Left renal cortex interstitium (tissue), 4 donors: ENCODE data around the gene GOLGA8A. TPM values are rescaled to one million over a fixed set of nuclear protein-coding genes. Genes with fewer than 3 reads are reported as not detected.
"Not testable (repeated sequence)": the region's sequence is repeated elsewhere in the genome, so short reads cannot be mapped to it uniquely, and the experiment has no call there.

Experiments used
- DNase-seq, 4 donors: peaks; one replicate each; pipeline ENCODE4 v3.0.0-alpha.2; 2013; ENCODE audit warnings: low read depth in 4 of 4, low spot score in 2 of 4, missing footprints in 1 of 4
- polyA plus RNA-seq, 4 donors: library from polyadenylated mRNA; unstranded; fragments of 120-200 nt; gene quantifications; one replicate each; pipeline ENCODE4 v1.2.1, GENCODE V29; 2013; ENCODE audit not compliant: insufficient read length in 4 of 4

GOLGA8A gene
- polyA plus RNA-seq, 4 donors: 35.5 to 237 (median 84.1) TPM

DNA sequence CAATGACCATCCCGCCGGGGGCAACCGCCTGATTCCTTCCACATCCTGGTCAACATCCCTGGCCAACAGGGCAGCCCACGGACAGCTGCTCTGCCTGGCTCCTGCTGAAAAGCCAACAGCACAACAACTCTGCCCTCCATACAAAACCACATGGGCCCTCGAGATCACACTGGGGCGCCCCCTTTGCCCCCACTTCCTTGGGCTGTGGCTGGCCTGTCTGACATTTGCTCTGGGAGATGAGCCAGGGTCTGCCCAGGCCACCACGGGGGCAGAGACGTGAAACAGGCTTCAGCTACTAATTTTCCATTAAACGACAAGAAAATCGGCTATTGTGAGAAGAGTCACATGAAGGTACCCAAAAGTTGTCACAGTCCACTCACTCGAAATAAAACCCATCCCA, 16.7 kb downstream of the GOLGA8A start:
- not testable (repeated sequence) for DNase-seq

DNA sequence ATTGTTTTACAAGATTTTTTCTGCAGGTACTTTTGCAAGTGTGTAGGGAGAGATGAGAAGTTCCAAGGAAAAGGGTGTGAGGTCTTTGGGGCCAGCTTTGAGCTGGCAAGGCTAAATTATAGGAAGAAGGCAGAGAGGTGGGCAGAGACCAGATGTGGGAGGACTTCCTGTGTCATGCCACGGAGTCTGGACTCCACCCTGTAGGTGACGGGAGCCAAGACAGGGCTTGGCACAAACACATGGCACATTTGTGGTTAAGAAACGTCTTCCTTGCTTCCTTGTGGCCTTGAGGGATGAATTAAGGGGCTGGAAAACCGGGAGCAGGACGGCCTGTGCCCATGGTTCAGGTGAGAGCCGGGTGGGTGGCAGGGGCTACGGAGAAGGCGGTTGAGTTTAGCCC, 19.2 kb downstream of the GOLGA8A start:
- not testable (repeated sequence) for DNase-seq

DNA sequence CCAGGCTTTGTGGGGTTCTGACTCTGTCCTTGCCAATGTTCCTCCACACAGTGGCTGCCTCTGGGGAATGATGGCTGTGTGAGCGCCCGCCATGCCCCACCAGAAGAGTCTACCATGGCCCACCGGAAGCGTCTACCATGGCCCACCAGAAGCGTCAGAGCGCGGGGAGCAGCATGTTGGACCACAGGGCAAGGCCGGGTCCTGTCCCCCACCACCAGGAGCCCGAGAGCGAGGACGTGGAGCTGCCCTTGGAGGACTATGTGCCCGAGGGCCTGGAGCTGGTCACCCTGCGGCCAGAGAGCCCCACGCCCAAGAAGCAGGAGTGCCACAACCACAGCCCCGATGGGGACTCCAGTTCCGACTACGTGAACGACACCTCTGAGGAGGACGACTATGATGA, 28.1 kb downstream of the GOLGA8A start:
- DNase-seq: not testable (repeated sequence)

DNA sequence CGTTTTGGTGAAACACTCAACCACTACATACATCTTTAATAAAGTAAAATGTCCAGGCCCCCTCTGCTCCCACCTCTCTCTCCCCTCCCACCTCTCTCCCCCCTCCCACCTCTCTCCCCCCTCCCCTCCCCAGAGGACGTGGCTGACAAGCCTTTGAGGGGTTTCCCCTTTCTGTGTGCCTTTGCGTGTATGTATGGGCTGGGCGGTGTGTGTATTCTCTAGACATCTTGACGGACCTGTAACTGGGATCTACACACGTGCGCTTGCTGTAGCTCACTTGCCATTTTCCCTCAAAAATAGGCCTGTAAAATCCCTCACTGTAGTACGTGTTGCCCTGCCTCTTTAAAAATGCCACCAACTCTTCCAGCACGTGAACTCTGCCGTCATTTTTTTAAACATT, 28.6 kb downstream of the GOLGA8A start:
- DNase-seq: not testable (repeated sequence)

DNA sequence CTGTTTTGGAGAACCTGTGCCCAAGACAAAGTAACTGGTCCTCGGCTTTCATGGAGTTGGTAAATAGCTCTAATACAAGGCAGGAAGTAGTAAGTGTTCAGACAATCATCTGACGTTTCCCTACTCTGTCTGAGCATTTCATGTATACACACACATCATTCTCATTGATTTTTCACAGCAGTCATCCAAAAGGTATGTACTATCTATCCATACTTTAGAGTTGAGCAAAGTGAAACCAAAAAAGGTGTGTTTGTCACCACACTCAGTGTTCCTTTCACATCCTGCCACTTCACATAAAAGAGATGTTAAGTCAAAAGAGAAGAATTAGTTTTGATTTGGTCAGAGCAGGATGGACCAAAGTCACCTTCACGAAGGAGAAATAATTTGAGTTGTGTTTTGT, 33.7 kb downstream of the GOLGA8A start:
- DNase-seq: not testable (repeated sequence)

DNA sequence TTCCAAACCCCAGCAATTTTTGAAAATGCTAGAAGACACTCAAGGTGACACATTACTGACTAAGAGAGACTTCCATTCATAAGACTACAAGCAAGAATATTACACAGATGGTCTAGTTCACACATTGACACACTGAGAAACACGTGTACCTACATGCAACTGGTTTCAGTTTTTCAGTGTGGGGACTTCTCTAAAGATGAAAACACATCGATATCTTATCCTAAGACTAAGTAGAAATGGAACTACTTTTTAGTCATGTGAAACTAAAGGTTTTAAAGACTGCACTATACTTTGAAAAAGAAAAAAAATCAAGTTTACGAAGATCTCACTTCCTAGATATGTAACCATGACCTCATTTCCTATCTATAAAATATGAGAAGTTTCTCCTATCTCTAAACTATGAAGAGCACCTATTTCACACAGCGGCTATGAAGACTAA, 34.4 kb downstream of the GOLGA8A start:
- DNase-seq: not testable (repeated sequence)

DNA sequence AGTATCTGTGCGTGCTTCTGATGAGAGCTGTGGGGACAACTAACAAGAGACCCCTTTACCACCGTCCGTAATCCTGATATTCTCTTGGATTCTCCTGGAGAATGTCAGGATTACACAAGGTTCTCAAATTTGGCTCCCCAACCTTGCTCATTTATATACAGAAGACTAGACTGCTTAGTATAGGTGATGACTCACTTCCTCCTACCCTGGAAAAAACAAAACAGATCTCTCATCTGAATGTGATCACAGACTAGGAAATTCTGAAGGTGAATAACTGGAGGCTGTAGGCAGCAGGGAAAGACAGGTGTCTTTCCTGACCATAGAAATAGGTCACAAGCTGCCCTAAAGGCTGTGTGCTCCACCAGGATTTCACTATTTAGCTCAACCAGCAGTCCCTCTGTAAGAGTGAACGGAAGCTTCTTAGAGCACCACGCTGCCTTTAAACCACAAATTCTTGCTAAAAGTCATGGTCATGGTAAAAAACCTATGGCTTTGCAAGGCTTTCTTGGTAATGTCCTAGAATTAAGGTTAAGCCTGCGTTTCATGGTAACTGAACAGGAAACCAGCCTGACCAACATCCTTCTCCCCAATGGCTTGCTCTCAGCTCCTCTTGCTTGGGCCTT, 39.9 kb downstream of the GOLGA8A start:
- not testable (repeated sequence) for DNase-seq

DNA sequence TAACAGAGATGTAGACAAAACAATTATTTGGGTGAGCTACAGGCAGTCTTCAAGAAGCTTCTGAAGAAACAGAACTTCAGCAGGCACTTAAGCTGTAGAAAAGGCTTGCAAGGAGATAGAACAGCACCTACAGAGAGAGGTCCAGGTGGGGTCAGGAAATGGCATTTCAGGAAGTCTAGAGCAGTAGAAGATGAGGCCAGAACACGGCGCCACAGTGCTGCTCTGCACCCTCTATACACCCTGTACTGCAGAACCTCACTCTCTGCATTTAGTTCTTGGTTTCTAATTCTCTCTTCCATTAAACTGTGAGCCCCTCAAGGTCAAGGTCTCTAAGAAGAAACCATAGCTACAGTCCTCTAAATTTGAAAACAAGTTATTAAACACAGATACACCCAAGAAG, 44.6 kb downstream of the GOLGA8A start:
- DNase-seq: not testable (repeated sequence)

DNA sequence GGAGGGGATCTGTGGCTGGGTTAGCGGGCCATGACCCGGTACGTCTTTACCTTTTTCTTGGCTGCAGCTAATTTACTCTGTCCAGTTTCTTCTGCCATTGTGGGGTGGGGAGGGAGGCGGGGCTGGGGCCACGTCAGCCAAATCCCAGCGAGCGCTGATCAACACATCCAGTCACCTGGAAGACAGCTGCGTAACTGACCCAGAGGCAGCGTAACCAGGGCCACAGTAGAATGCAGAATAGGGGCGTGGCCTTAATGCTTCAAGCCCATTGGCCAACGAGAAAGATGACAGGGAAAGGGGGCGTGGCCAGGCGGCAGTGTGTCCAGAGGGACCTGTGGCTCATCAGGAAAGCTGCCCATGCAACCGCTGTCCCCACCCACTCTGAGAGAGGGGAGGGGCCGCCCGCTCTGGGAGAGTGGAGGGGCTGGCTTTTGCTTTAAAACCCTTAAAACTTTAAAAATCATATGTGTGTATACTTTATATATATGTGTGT, 48.0 kb downstream of the GOLGA8A start:
- DNase-seq: not testable (repeated sequence)

Other genes with a start within 250 kb of the GOLGA8A start
- 10 to 100 TPM; 49.1 to 99.3 (median 64.9) TPM for gene KATNBL1, start 227.7 kb downstream of the GOLGA8A start, polyA plus RNA-seq
- gene EMC4, start 212.8 kb downstream of the GOLGA8A start, polyA plus RNA-seq: 100 to 1,000 TPM; 115 to 139 (median 131) TPM
- gene SLC12A6, start 100.0 kb downstream of the GOLGA8A start, polyA plus RNA-seq: 10 to 100 TPM; 16.6 to 29.3 (median 24.0) TPM
- 100 to 1,000 TPM; 117 to 152 (median 136) TPM for gene NOP10, start 94.7 kb downstream of the GOLGA8A start, polyA plus RNA-seq
- under 1 TPM in 2 of 4 donors, not detected in 2; 0.08 TPM for gene NUTM1, start 94.5 kb downstream of the GOLGA8A start, polyA plus RNA-seq
- gene LPCAT4, start 70.6 kb downstream of the GOLGA8A start, polyA plus RNA-seq: 10 to 100 TPM; 31.0 to 56.7 (median 43.3) TPM
- gene GOLGA8B, start 145.8 kb upstream of the GOLGA8A start, polyA plus RNA-seq: 100 to 1,000 TPM in 2 of 4 donors, 10 to 100 TPM in 2; 38.6 to 172 (median 97.3) TPM